Brain microvascular endothelial cell (primary cell): Measurements from ENCODE around the gene C9orf78.
"Not testable (repeated sequence)": the region's sequence is repeated elsewhere in the genome, so short reads cannot be mapped to it uniquely, and the experiment has no call there.

Experiments
- DNase-seq: peaks from one replicate; pipeline ENCODE4 v3.0.0-alpha.2; 2020
- H3K27ac ChIP-seq: fragments of 250-450 bp; sonication (Bioruptor Pico); 2 replicates; pipeline ENCODE4 v1.5.1; 2020; ENCODE audit warnings: mild to moderate bottlenecking, moderate library complexity
- H3K27me3 ChIP-seq: fragments of 250-450 bp; sonication (Bioruptor Pico); replicated peaks from 2 replicates; pipeline ENCODE4 v1.5.1; 2020; ENCODE audit warnings: mild to moderate bottlenecking
- H3K36me3 ChIP-seq: fragments of 250-450 bp; sonication (Bioruptor Pico); replicated peaks from 2 replicates; pipeline ENCODE4 v1.5.1; 2020; ENCODE audit warnings: mild to moderate bottlenecking
- H3K4me3 ChIP-seq: 2 replicates; pipeline ENCODE4 v1.5.1; 2011; ENCODE audit warnings: low read depth, mild to moderate bottlenecking, control low read depth, low read length, moderate library complexity
- CTCF ChIP-seq: IDR thresholded peaks from 2 replicates; pipeline ENCODE4 v1.5.1; 2011; ENCODE audit warnings: low read depth, mild to moderate bottlenecking, moderate library complexity, low read length, control low read depth, inconsistent platforms; ENCODE audit errors: missing control alignments
- in situ Hi-C: cut with HindIII; loops from 2 replicates; pipeline ENCODE4 v1.10.0; 2017; ENCODE audit warnings: low sequenced_read_pairs, low pct_ligation_motif_present

C9orf78 gene

GRCh38 chr9:129794549-129794948, 40.5 kb downstream of the C9orf78 start:
- no peak for TF ChIP-seq CTCF
- Histone ChIP-seq H3K27me3 (peaks cover 7% of the 10 kb centered on the region), H3K36me3 (no peaks in the 10 kb centered on the region), H3K27ac (no peak overlapping the region), H3K4me3 (no peak overlapping the region)
- in situ Hi-C loops, result no loop called here
- DNase-seq, result no peak

- Histone ChIP-seq H3K4me3 (no peak overlapping the region), H3K27me3 (no peaks in the 10 kb centered on the region), H3K36me3 (no peaks in the 10 kb centered on the region), H3K27ac (no peak overlapping the region)
- no peak for TF ChIP-seq CTCF
- in situ Hi-C loops, result no loop called here
- no peak for DNase-seq
Measured at GRCh38 chr9:129786481-129786880, 48.6 kb downstream of the C9orf78 start.

- in situ Hi-C loops, result no loop called here
- no peak for TF ChIP-seq CTCF
- Histone ChIP-seq H3K27ac (no peak overlapping the region), H3K36me3 (no peaks in the 10 kb centered on the region), H3K4me3 (no peak overlapping the region), H3K27me3 (no peaks in the 10 kb centered on the region)
- no peak for DNase-seq
Measured at GRCh38 chr9:129785866-129786265, 49.2 kb downstream of the C9orf78 start.

- H3K36me3 ChIP-seq, DNase-seq, H3K4me3 ChIP-seq, H3K27ac ChIP-seq, H3K27me3 ChIP-seq, in situ Hi-C loops: not testable (repeated sequence)
Measured at GRCh38 chr9:129784970-129785369, 50.1 kb downstream of the C9orf78 start.

- in situ Hi-C loops, result no loop called here
- no peaks in the 10 kb centered on the region for H3K27me3 ChIP-seq
Measured at GRCh38 chr9:129783516-129784361, 51.3 kb downstream of the C9orf78 start.

GRCh38 chr9:129781981-129782380, 53.1 kb downstream of the C9orf78 start:
- in situ Hi-C loops, result no loop called here
- Histone ChIP-seq H3K27me3 (no peaks in the 10 kb centered on the region), H3K4me3 (no peak overlapping the region), H3K27ac (no peak overlapping the region), H3K36me3 (no peaks in the 10 kb centered on the region)
- no peak for DNase-seq
- TF ChIP-seq CTCF, result no peak

More at GRCh38 chr9:129783516-129784361, 51.3 kb downstream of the C9orf78 start:
- peak; percentile 60 for DNase-seq
- TF ChIP-seq CTCF, result peak; percentile 94
- Histone ChIP-seq H3K27ac (no peak overlapping the region), H3K36me3 (no peaks in the 10 kb centered on the region), H3K4me3 (no peak overlapping the region)
